GM12878 (cell line): ENCODE measurements around the gene NFATC3. TPM values are rescaled to one million over a fixed set of nuclear protein-coding genes. Genes with fewer than 3 reads are reported as not detected.

ENCODE experiments used
- ASH2L ChIP-seq: fragments of 300-600, 200-600 bp; sonication (generic); IDR thresholded peaks from 2 replicates; pipeline ENCODE4 v1.6.1; 2017; ENCODE audit warnings: low read depth, mild to moderate bottlenecking, borderline replicate concordance
- CTCF ChIP-seq, 3 experiments: IDR thresholded peaks in 2 of 3; conservative IDR thresholded peaks in 1 of 3; 2 replicates each; pipeline ENCODE4 v1.5.1; 2011; ENCODE audit warnings: low read depth in 3 of 3, low read length in 3 of 3, mild to moderate bottlenecking in 3 of 3, control low read depth in 2 of 3, moderate library complexity in 2 of 3, inconsistent platforms in 1 of 3, mixed read lengths in 1 of 3; ENCODE audit not compliant: control insufficient read depth in 2 of 3, insufficient read depth in 1 of 3; ENCODE audit errors: extremely low read depth in 1 of 3
- CUX1 ChIP-seq: IDR thresholded peaks from 2 replicates; pipeline ENCODE4 v1.6.1; 2012; ENCODE audit warnings: improper control_type of control experiment, low read depth, low read length; ENCODE audit not compliant: insufficient replicate concordance
- ETV6 ChIP-seq, 2 experiments: fragments of 450-650 bp in 1 of 2; IDR thresholded peaks in 1 of 2; conservative IDR thresholded peaks in 1 of 2; 2 replicates each; pipeline ENCODE4 v1.6.1; 2014; ENCODE audit warnings: antibody characterized with exemption in 1 of 2, borderline replicate concordance in 1 of 2, low read depth in 1 of 2, mild to moderate bottlenecking in 1 of 2, moderate library complexity in 1 of 2
- FOXK2 ChIP-seq: fragments of 450-650 bp; IDR thresholded peaks from 2 replicates; pipeline ENCODE4 v1.6.1; 2017; ENCODE audit warnings: mild to moderate bottlenecking, moderate library complexity
- LARP7 ChIP-seq: fragments of 450-650 bp; IDR thresholded peaks from 2 replicates; pipeline ENCODE4 v1.6.1; 2017; ENCODE audit warnings: mild to moderate bottlenecking
- MEF2B ChIP-seq: fragments of 450-650 bp; IDR thresholded peaks from 2 replicates; pipeline ENCODE4 v1.6.1; 2018; ENCODE audit warnings: mild to moderate bottlenecking, moderate library complexity; ENCODE audit not compliant: partially characterized antibody, poor library complexity, severe bottlenecking
- NFIC ChIP-seq: IDR thresholded peaks from 2 replicates; pipeline ENCODE4 v1.6.1; 2012; ENCODE audit warnings: low read depth, mild to moderate bottlenecking, inconsistent platforms, low read length, moderate library complexity
- NR2F1 ChIP-seq: fragments of 450-650 bp; conservative IDR thresholded peaks from 2 replicates; pipeline ENCODE4 v1.6.1; 2017; ENCODE audit warnings: mild to moderate bottlenecking
- PKNOX1 ChIP-seq: fragments of 450-650 bp; IDR thresholded peaks from 2 replicates; pipeline ENCODE4 v1.6.1; 2016; ENCODE audit warnings: mild to moderate bottlenecking
- POLR2AphosphoS2 ChIP-seq: IDR thresholded peaks from 2 replicates; pipeline ENCODE4 v1.6.1; 2011; ENCODE audit warnings: low read depth, mild to moderate bottlenecking, low read length, improper control_type of control experiment, moderate library complexity
- RBBP5 ChIP-seq: fragments of 200-600 bp; sonication (generic); conservative IDR thresholded peaks from 2 replicates; pipeline ENCODE4 v1.6.1; 2016
- ZBED1 ChIP-seq: IDR thresholded peaks from 2 replicates; pipeline ENCODE4 v1.6.1; 2016; ENCODE audit warnings: borderline replicate concordance
- ZBTB11 ChIP-seq: fragments of 450-650 bp; formaldehyde crosslinking; IDR thresholded peaks from 2 replicates; pipeline ENCODE4 v1.5.0; 2022; ENCODE audit warnings: mild to moderate bottlenecking, missing genetic modification characterization
- polyA plus RNA-seq, 11 experiments: library from polyadenylated mRNA; depleted of rRNA in 4 of 11; unstranded in 6 of 11; stranded (reverse) in 5 of 11; fragments of >200 nt; fragmentation: Nextera tagmentation in 4 of 11; fragmentation: Illumina TruSeq in 1 of 11; extraction: Ambion mirVana in 4 of 11; extraction: Trizol in 1 of 11; gene quantifications; 1 replicate in 1 of 11; 2 replicates in 10 of 11; pipeline versions ENCODE4 v1.2.1 to v1.2.3, GENCODE V29; 2011 to 2016; ENCODE audit warnings: inconsistent platforms in 2 of 11, missing spikeins in 2 of 11, low read depth in 1 of 11
- total RNA-seq, 4 experiments: library from RNA; depleted of rRNA in 3 of 4; stranded (reverse); fragments of >200 nt in 3 of 4; fragmentation: Illumina TruSeq in 1 of 4; extraction: Trizol in 1 of 4; gene quantifications; 2 replicates each; pipeline versions ENCODE4 v1.2.1 to v1.2.3, GENCODE V29; 2013 to 2021

The NFATC3 gene
- total and polyA plus RNA-seq, 10 of the 15 experiments (the other 5 are each of a cell fraction or from before 2014, with no cell fraction given) = 4.2 to 37.6 (median 24.9) TPM

GRCh38 chr16:68244903-68245853 lies 160.0 kb downstream of the NFATC3 start, which contains the start of gene PLA2G15 (continued):
- TF ChIP-seq ZBTB11 (CRISPR knock-in tag) (no peak), ASH2L (no peak), POLR2AphosphoS2 (0 out of 2 replicates have a peak, but pooled peaks have one; percentile 68), LARP7 (no peak; the same call in 1 of the 2 replicates), FOXK2 (no peak), NR2F1 (peak; percentile 61; the same call in 1 of the 2 replicates), PKNOX1 (peak; percentile 69), RBBP5 (no peak), NFIC (no peak), MEF2B (peak; percentile 38), CTCF (IDR thresholded peaks at IDR 0.05 in 2 of 3, conservative IDR thresholded peaks at IDR 0.05 in 1 of 3; ENCODE audit: control insufficient read depth in 2 of 3, extremely low read depth in 1 of 3, insufficient read depth in 1 of 3, low read depth in 3 of 3, low read length in 3 of 3) (no peak), ETV6 (conservative IDR thresholded peaks at IDR 0.05 in 1 of 2, IDR thresholded peaks at IDR 0.05 in 1 of 2; ENCODE audit: borderline replicate concordance in 1 of 2, low read depth in 1 of 2) (no peak), CUX1 (peak; percentile 84), ZBED1 (no peak)
